ENCODE data around the gene NLN. TPM values are rescaled to one million over a fixed set of nuclear protein-coding genes. Genes with fewer than 3 reads are reported as not detected.

NLN gene
- total RNA-seq, 1 donor from 2014 or later = 61.6 TPM

DNA sequence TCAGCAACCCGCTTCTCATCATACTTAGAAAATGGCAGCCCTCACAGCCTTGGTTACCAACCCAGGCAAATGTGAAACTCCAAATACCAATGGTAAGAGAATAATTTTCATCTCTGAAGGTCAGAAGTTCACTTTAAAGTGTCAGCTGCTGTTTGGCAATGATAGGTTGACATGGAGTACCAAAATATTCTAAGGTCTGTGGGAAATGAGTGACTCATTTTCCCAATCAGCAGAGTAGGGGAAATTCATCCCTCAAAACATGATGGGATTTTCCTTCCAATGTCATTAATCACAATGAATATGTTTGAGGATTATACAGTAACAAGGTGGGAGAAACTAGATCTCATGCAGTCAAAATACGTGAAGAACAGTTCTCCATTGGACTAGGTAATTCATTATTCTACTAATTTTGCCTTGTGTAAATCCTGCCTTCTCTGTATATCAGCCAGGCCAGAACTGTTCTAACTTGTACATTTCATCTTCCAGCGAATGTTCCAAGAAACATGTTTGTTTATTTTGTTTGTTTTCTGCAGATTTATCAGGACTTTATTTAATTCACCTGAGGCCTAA is 151.3 kb downstream of the NLN start:
- DNase-seq = no peak

DNA sequence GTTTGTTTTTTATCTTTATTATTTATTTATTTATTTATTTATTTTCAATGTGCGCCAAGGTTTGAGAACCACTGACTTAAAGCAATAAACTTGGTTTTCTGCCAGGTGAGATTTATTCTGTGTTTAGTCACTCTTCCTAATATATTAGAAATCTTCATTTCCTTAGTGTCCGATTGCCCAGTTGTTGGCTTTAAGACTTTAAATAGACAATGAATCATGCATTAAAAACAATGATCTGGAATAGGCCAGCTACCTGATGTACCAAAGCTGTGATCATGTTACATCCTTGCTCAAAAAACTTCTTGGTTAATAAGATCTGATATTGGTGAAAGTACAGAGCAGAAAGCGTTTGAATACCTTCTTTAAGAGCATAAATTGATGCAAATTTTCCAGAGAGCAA is 152.2 kb downstream of the NLN start:
- DNase-seq = no peak

DNA sequence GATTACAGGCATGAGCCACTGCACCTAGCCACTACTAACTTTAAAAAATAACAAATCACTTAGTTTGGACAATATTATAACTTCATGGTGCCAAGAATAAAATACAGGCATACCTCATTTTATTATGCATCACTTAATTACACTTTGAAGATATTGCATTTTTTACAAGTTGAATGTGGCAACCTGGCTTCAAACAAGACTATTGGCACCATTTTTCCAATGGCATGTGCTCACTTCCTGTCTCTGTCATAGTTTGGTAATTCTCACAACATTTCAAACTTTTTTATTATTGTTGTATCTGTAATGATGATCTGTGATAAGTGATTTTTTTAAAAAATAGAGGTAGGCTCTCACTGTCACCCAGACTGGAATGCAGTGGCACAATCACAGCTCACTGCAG is 154.5 kb downstream of the NLN start:
- DNase-seq = no peak

DNA sequence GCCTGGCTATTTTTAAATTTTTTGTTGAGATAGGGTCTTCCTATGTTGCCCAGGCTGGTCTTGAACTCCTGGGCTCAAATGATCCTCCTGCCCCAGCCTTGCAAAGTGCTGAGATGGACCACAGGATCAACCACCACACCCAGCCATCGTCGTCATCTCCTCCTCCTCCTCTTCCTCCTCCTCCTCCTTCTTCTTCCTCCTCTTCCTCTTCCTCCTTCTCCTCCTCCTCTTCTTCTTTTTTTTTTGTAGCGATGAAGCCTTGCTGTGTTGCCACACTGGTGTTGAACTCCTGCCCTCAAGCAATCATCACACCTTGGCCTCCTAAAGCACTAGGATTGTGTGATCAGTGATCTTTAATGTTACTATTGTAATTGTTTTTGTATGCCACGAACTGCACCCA is 155.0 kb downstream of the NLN start:
- no peak for DNase-seq

Other genes with a start within 250 kb of the NLN start
- 17.5 TPM for gene ADAMTS6, start 240.3 kb upstream of the NLN start, total RNA-seq
- gene CENPK, start 159.0 kb upstream of the NLN start, total RNA-seq = 8.1 TPM
- gene PPWD1, start 158.9 kb upstream of the NLN start, total RNA-seq = 60.5 TPM
- 94.1 TPM for gene TRIM23, start 97.9 kb upstream of the NLN start, total RNA-seq
- gene SHLD3, start 97.2 kb upstream of the NLN start, total RNA-seq = 17.2 TPM
- gene TRAPPC13, start 97.2 kb upstream of the NLN start, total RNA-seq = 40.6 TPM
- 35.9 TPM for gene SGTB, start 96 bp upstream of the NLN start, total RNA-seq
- 88.3 TPM for gene ERBIN, start 204.4 kb downstream of the NLN start, total RNA-seq

Measured in occipital lobe (tissue), 2 donors.